Measurements from ENCODE around the gene TRIM2. TPM values are rescaled to one million over a fixed set of nuclear protein-coding genes. Genes with fewer than 3 reads are reported as not detected.

The TRIM2 gene
- total RNA-seq, 1 experiment from 2014 or later = 49.6 TPM

DNA sequence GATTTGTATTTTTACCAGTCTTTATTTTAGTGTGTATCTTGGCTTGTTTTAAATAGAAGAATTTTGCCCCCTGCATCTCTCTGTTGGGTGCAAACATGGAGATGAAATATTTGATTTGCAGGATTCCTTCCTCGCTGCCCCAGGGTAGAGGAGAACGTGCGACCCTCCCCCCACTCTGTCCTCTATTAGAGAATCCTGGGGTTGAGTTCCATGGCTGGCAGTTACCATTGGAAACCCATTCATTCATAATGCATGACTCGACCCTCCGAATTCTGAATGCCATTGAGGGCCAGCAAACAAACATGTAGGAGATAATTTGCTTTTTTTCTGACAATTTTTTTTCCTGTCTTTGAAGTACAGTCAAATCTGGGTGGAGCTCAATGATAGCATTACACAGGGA, 53.7 kb downstream of the TRIM2 start:
- DNase-seq = no peak
- H3K4me3 Mint-ChIP-seq (ENCODE audit: low read depth, unreplicated experiment) = no peak overlapping the region
- H3K27me3 Mint-ChIP-seq (ENCODE audit: unreplicated experiment) = no peaks in the 10 kb centered on the region
- H3K9me3 Mint-ChIP-seq (ENCODE audit: low read depth, unreplicated experiment) = no peaks in the 10 kb centered on the region
- CTCF ChIA-PET = interaction anchor here (0.7 kb wide), 1 partner anchor 22 kb away, joined by 8 read pairs; no protein-coding TSS in a partner anchor
- no peak overlapping the region for H3K27ac Mint-ChIP-seq (ENCODE audit: unreplicated experiment)
- intact Hi-C loops (cut with micrococcal nuclease; ENCODE audit: unreplicated experiment) = no loop called here
- no TSS peak for BruUV-seq (replicated peaks)
- TF ChIP-seq, protein P1, sequence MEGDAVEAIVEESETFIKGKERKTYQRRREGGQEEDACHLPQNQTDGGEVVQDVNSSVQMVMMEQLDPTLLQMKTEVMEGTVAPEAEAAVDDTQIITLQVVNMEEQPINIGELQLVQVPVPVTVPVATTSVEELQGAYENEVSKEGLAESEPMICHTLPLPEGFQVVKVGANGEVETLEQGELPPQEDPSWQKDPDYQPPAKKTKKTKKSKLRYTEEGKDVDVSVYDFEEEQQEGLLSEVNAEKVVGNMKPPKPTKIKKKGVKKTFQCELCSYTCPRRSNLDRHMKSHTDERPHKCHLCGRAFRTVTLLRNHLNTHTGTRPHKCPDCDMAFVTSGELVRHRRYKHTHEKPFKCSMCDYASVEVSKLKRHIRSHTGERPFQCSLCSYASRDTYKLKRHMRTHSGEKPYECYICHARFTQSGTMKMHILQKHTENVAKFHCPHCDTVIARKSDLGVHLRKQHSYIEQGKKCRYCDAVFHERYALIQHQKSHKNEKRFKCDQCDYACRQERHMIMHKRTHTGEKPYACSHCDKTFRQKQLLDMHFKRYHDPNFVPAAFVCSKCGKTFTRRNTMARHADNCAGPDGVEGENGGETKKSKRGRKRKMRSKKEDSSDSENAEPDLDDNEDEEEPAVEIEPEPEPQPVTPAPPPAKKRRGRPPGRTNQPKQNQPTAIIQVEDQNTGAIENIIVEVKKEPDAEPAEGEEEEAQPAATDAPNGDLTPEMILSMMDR (IDR thresholded peaks at IDR 0.05; ENCODE audit: unreplicated experiment) = no peak
- no peaks in the 10 kb centered on the region for H3K36me3 Mint-ChIP-seq (ENCODE audit: insufficient read depth, unreplicated experiment)
- H3K4me1 Mint-ChIP-seq (ENCODE audit: low read depth, unreplicated experiment) = no peaks in the 10 kb centered on the region

- Mint-ChIP-seq H3K27ac (ENCODE audit: unreplicated experiment) (no peak overlapping the region), H3K4me1 (ENCODE audit: low read depth, unreplicated experiment) (no peaks in the 10 kb centered on the region), H3K27me3 (ENCODE audit: unreplicated experiment) (no peaks in the 10 kb centered on the region), H3K4me3 (ENCODE audit: low read depth, unreplicated experiment) (no peak overlapping the region), H3K36me3 (ENCODE audit: insufficient read depth, unreplicated experiment) (no peaks in the 10 kb centered on the region), H3K9me3 (ENCODE audit: low read depth, unreplicated experiment) (no peaks in the 10 kb centered on the region)
- no TSS peak for BruUV-seq (replicated peaks)
- TF ChIP-seq, protein P1 (IDR thresholded peaks at IDR 0.05; ENCODE audit: unreplicated experiment) = no peak
- no peak for DNase-seq
- intact Hi-C loops (cut with micrococcal nuclease; ENCODE audit: unreplicated experiment) = no loop called here
- CTCF ChIA-PET = interaction anchor here (0.7 kb wide), 1 partner anchor 21 kb away, joined by 8 read pairs; no protein-coding TSS in a partner anchor
Measured at GRCh38 chr4:153258750-153259149, 54.5 kb downstream of the TRIM2 start.

DNA sequence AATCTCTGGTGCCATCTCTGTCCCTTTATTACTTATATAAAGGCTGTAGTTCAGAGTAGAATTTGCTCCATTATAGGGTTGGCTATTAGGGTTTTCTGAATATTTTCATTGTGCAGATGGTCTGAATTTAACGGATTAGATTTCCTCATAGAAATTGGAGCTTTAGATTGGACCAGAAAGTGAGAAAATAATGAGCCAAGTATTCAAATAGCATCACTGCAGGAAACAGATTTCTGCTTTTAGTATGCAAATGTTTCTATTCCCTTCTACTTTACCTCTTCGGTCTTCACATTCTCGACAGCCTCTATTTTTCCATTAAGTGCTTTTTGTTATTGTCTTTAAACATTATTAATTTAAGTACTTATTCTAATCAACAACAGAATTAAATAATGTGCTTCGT, 55.4 kb downstream of the TRIM2 start:
- CTCF ChIA-PET = no interaction called here
- BruUV-seq (replicated peaks) = no TSS peak
- Mint-ChIP-seq H3K4me1 (ENCODE audit: low read depth, unreplicated experiment) (no peaks in the 10 kb centered on the region), H3K27ac (ENCODE audit: unreplicated experiment) (no peak overlapping the region), H3K36me3 (ENCODE audit: insufficient read depth, unreplicated experiment) (no peaks in the 10 kb centered on the region), H3K4me3 (ENCODE audit: low read depth, unreplicated experiment) (no peak overlapping the region), H3K9me3 (ENCODE audit: low read depth, unreplicated experiment) (no peaks in the 10 kb centered on the region), H3K27me3 (ENCODE audit: unreplicated experiment) (no peaks in the 10 kb centered on the region)
- intact Hi-C loops (cut with micrococcal nuclease; ENCODE audit: unreplicated experiment) = no loop called here
- DNase-seq = no peak
- TF ChIP-seq, protein P1 (IDR thresholded peaks at IDR 0.05; ENCODE audit: unreplicated experiment) = no peak

DNA sequence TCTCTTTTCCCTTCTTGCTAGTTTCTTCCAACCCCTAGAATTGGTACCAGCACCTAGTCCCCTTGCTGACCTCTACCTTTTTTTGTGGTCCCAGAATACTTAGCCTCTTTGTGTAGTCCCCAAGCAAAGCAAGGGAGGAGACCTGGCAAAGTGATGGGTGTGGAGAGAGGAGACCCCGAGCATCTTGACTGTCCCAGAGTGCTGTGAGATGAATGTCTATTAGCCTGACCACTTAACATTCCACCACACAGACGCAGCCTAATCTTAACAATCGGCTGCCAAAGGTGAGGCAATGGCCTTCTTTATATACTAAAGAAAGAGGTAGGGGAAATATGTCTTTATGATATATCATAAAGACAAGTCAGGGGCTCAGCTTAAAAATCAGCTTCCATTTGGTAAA, 55.9 kb downstream of the TRIM2 start:
- no peaks in the 10 kb centered on the region for H3K9me3 Mint-ChIP-seq (ENCODE audit: low read depth, unreplicated experiment)
- BruUV-seq (replicated peaks) = no TSS peak
- no peaks in the 10 kb centered on the region for H3K36me3 Mint-ChIP-seq (ENCODE audit: insufficient read depth, unreplicated experiment)
- CTCF ChIA-PET = no interaction called here
- no peaks in the 10 kb centered on the region for H3K4me1 Mint-ChIP-seq (ENCODE audit: low read depth, unreplicated experiment)
- H3K27me3 Mint-ChIP-seq (ENCODE audit: unreplicated experiment) = no peaks in the 10 kb centered on the region
- TF ChIP-seq, protein P1 (IDR thresholded peaks at IDR 0.05; ENCODE audit: unreplicated experiment) = no peak
- no peak for DNase-seq
- no peak overlapping the region for H3K4me3 Mint-ChIP-seq (ENCODE audit: low read depth, unreplicated experiment)
- no peak overlapping the region for H3K27ac Mint-ChIP-seq (ENCODE audit: unreplicated experiment)
- intact Hi-C loops (cut with micrococcal nuclease; ENCODE audit: unreplicated experiment) = no loop called here
